CD4-positive, alpha-beta T cell treated with Interleukin-2 at 100 ng/mL for 4 hours (primary cell): ENCODE results near the gene NFYA.
A peak's percentile ranks its signal among the peaks of the same experiment; 100 is the strongest.
"Not testable (repeated sequence)": the region's sequence is repeated elsewhere in the genome, so short reads cannot be mapped to it uniquely, and the experiment has no call there.

ENCODE experiments used
- DNase-seq: peaks from one replicate; pipeline ENCODE4 v3.0.0-alpha.2; 2020; ENCODE audit warnings: low spot score

Gene NFYA

GRCh38 chr6:41073968-41074691, 1.4 kb downstream of the NFYA start:
- peak; percentile 24 for DNase-seq

GRCh38 chr6:41074692-41075436, 2.1 kb downstream of the NFYA start:
- no peak for DNase-seq

- no peak for DNase-seq
Observed at GRCh38 chr6:41075651-41076626, 3.2 kb downstream of the NFYA start.

- no peak for DNase-seq
Observed at GRCh38 chr6:41077536-41077935, 4.8 kb downstream of the NFYA start.

GRCh38 chr6:41078101-41078500, 5.3 kb downstream of the NFYA start:
- no peak for DNase-seq

- DNase-seq, result no peak
Observed at GRCh38 chr6:41079080-41079479, 6.3 kb downstream of the NFYA start.

- DNase-seq, result peak; percentile 37
Observed at GRCh38 chr6:41080621-41081020, 7.8 kb downstream of the NFYA start.

- no peak for DNase-seq
Observed at GRCh38 chr6:41083072-41083471, 10.3 kb downstream of the NFYA start.

- DNase-seq, result no peak
Observed at GRCh38 chr6:41085182-41085581, 12.4 kb downstream of the NFYA start.

GRCh38 chr6:41088451-41088850, 15.7 kb downstream of the NFYA start:
- no peak for DNase-seq

GRCh38 chr6:41090841-41091761, 18.3 kb downstream of the NFYA start:
- no peak for DNase-seq

- DNase-seq, result peak; percentile 11
Observed at GRCh38 chr6:41092421-41093140, 19.8 kb downstream of the NFYA start.

- no peak for DNase-seq
Observed at GRCh38 chr6:41093729-41094128, 21.0 kb downstream of the NFYA start.

- no peak for DNase-seq
Observed at GRCh38 chr6:41097467-41098090, 24.8 kb downstream of the NFYA start.

GRCh38 chr6:41098366-41098765, 25.6 kb downstream of the NFYA start:
- no peak for DNase-seq

GRCh38 chr6:41100871-41101287, 28.1 kb downstream of the NFYA start:
- DNase-seq, result no peak

- DNase-seq, result no peak
Observed at GRCh38 chr6:41103847-41104246, 31.1 kb downstream of the NFYA start.

- DNase-seq, result no peak
Observed at GRCh38 chr6:41111017-41111416, 38.2 kb downstream of the NFYA start.

- DNase-seq, result not testable (repeated sequence)
Observed at GRCh38 chr6:41115027-41115426, 42.3 kb downstream of the NFYA start.

- no peak for DNase-seq
Observed at GRCh38 chr6:41119508-41119907, 46.7 kb downstream of the NFYA start.
